Measurements from ENCODE around the gene PPP1R36. TPM values are rescaled to one million over a fixed set of nuclear protein-coding genes. Genes with fewer than 3 reads are reported as not detected.

PPP1R36 gene
- total and polyA plus RNA-seq, 4 experiments from 2014 or later: 0.49 TPM; not detected in 3

GRCh38 chr14:64536488-64537245, 13.1 kb upstream of the PPP1R36 start:
- intact Hi-C loops (cut with micrococcal nuclease): no loop called here
- H3K4me3 ChIP-seq (ENCODE audit: low read length in 2 of 2): no peak overlapping the region
- ChIA-PET POLR2A (ENCODE audit: partially characterized antibody) (interaction anchor here (0.9 kb wide), 1 partner anchor 14 kb away, joined by 3 read pairs; no protein-coding TSS in a partner anchor), CTCF (ENCODE audit: partially characterized antibody) (interaction anchor here (0.6 to 1.2 kb wide), 2 partner anchors 13 to 116 kb away, joined by 3 read pairs; partner anchors contain the start of gene PPP1R36)
- peaks cover 0 to 15% (median 3%) of the 10 kb centered on the region in 8 donors for H3K9me3 Mint-ChIP-seq
- peaks cover 17% of the 10 kb centered on the region for H3K4me1 ChIP-seq (ENCODE audit: insufficient read depth, low read length)
- peaks cover 6 to 26% (median 18%) of the 10 kb centered on the region in 4 donors for H3K4me1 Mint-ChIP-seq
- H3K4me3 Mint-ChIP-seq: peak overlapping the region in 3 of 8 donors; percentile 10 to 41 (median 17)
- no peaks in the 10 kb centered on the region for H3K9me3 ChIP-seq (ENCODE audit: control insufficient read depth in 1 of 2, low read length in 2 of 2)
- peaks cover 0 to 5% of the 10 kb centered on the region in 2 donors for H3K36me3 Mint-ChIP-seq
- no peak overlapping the region for H3K27ac ChIP-seq (ENCODE audit: low read depth, low read length)
- H3K27me3 ChIP-seq (ENCODE audit: insufficient read depth, low read length): no peaks in the 10 kb centered on the region
- peaks cover 0 to 3% of the 10 kb centered on the region in 2 donors for H3K27me3 Mint-ChIP-seq
- no peak for DNase-seq
- no peaks in the 10 kb centered on the region for H3K36me3 ChIP-seq (ENCODE audit: insufficient read depth, low read length)
- peak overlapping the region in 1 of 7 donors; percentile 17 for H3K27ac Mint-ChIP-seq

GRCh38 chr14:64540208-64541202, 9.3 kb upstream of the PPP1R36 start, which contains the start of gene HSPA2:
HSPA2 (plus strand) TSS chr14:64540741; CDS start chr14:64540850, 109 bp downstream.
- no peaks in the 10 kb centered on the region for H3K9me3 ChIP-seq (ENCODE audit: control insufficient read depth in 1 of 2, low read length in 2 of 2)
- POLR2A ChIA-PET (ENCODE audit: partially characterized antibody): interaction anchor here (0.5 to 5.9 kb wide), 15 partner anchors 8 to 374 kb away, joined by 3 to 75 read pairs (median 4); partner anchors contain the start of genes CHURC1, MTHFD1, PPP1R36 and ZBTB1
- Mint-ChIP-seq H3K9me3 (peaks cover 0 to 19% (median 3%) of the 10 kb centered on the region in 8 donors), H3K4me1 (peaks cover 12 to 39% (median 29%) of the 10 kb centered on the region in 4 donors), H3K4me3 (peak within 1 kb of the TSS; percentile 92 to 99 (median 96)), H3K36me3 (peaks cover 0 to 5% of the 10 kb centered on the region in 2 donors), H3K27me3 (peaks cover 0 to 3% of the 10 kb centered on the region in 2 donors), H3K27ac (peak within 1 kb of the TSS; percentile 86 to 98 (median 90))
- no peaks in the 10 kb centered on the region for H3K36me3 ChIP-seq (ENCODE audit: insufficient read depth, low read length)
- intact Hi-C loops (cut with micrococcal nuclease): loop anchor here (1.0 to 5.0 kb wide), 5 partner anchors 9 to 446 kb away; partner anchors contain the start of genes FNTB and PPP1R36
- H3K4me3 ChIP-seq (ENCODE audit: low read length in 2 of 2): peak within 1 kb of the TSS; percentile 65 to 86
- peak within 1 kb of the TSS; percentile 43 for H3K27ac ChIP-seq (ENCODE audit: low read depth, low read length)
- no peaks in the 10 kb centered on the region for H3K27me3 ChIP-seq (ENCODE audit: insufficient read depth, low read length)
- DNase-seq: peak; percentile 92 to 94 (median 94)
- H3K4me1 ChIP-seq (ENCODE audit: insufficient read depth, low read length): peaks cover 24% of the 10 kb centered on the region
- CTCF ChIA-PET (ENCODE audit: partially characterized antibody): interaction anchor here (0.5 to 5.7 kb wide), 13 partner anchors 10 to 351 kb away, joined by 3 to 40 read pairs (median 3); partner anchors contain the start of gene AKAP5

DNA sequence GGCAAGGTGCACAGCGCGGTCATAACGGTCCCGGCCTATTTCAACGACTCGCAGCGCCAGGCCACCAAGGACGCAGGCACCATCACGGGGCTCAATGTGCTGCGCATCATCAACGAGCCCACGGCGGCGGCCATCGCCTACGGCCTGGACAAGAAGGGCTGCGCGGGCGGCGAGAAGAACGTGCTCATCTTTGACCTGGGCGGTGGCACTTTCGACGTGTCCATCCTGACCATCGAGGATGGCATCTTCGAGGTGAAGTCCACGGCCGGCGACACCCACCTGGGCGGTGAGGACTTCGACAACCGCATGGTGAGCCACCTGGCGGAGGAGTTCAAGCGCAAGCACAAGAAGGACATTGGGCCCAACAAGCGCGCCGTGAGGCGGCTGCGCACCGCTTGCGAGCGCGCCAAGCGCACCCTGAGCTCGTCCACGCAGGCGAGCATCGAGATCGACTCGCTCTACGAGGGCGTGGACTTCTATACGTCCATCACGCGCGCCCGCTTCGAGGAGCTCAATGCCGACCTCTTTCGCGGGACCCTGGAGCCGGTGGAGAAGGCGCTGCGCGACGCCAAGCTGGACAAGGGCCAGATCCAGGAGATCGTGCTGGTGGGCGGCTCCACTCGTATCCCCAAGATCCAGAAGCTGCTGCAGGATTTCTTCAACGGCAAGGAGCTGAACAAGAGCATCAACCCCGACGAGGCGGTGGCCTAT, 8.3 kb upstream of the PPP1R36 start:
- peak in 3 of 5 donors; percentile 17 for DNase-seq
- Mint-ChIP-seq H3K27me3 (peaks cover 0 to 3% of the 10 kb centered on the region in 2 donors), H3K9me3 (peaks cover 0 to 19% (median 3%) of the 10 kb centered on the region in 8 donors), H3K4me3 (peak overlapping the region; percentile 92 to 99 (median 96)), H3K27ac (peak overlapping the region in 5 of 7 donors; percentile 42 to 94 (median 87)), H3K36me3 (peaks cover 0 to 5% of the 10 kb centered on the region in 2 donors), H3K4me1 (peaks cover 12 to 39% (median 29%) of the 10 kb centered on the region in 4 donors)
- H3K27ac ChIP-seq (ENCODE audit: low read depth, low read length): no peak overlapping the region
- H3K4me1 ChIP-seq (ENCODE audit: insufficient read depth, low read length): peaks cover 24% of the 10 kb centered on the region
- CTCF ChIA-PET (ENCODE audit: partially characterized antibody): interaction anchor here (1.1 to 5.7 kb wide), 4 partner anchors 9 to 198 kb away, joined by 5 to 40 read pairs (median 8); no protein-coding TSS in a partner anchor
- intact Hi-C loops (cut with micrococcal nuclease): loop anchor here (2.0 to 5.0 kb wide), 2 partner anchors 351 to 445 kb away; partner anchors contain the start of gene FNTB
- POLR2A ChIA-PET (ENCODE audit: partially characterized antibody): interaction anchor here (1.4 to 5.9 kb wide), 4 partner anchors 9 to 203 kb away, joined by 3 to 75 read pairs (median 10); partner anchors contain the start of genes PPP1R36, ZBTB1 and ZBTB25
- peak overlapping the region; percentile 65 to 86 for H3K4me3 ChIP-seq (ENCODE audit: low read length in 2 of 2)
- no peaks in the 10 kb centered on the region for H3K27me3 ChIP-seq (ENCODE audit: insufficient read depth, low read length)
- H3K9me3 ChIP-seq (ENCODE audit: control insufficient read depth in 1 of 2, low read length in 2 of 2): no peaks in the 10 kb centered on the region
- H3K36me3 ChIP-seq (ENCODE audit: insufficient read depth, low read length): no peaks in the 10 kb centered on the region

DNA sequence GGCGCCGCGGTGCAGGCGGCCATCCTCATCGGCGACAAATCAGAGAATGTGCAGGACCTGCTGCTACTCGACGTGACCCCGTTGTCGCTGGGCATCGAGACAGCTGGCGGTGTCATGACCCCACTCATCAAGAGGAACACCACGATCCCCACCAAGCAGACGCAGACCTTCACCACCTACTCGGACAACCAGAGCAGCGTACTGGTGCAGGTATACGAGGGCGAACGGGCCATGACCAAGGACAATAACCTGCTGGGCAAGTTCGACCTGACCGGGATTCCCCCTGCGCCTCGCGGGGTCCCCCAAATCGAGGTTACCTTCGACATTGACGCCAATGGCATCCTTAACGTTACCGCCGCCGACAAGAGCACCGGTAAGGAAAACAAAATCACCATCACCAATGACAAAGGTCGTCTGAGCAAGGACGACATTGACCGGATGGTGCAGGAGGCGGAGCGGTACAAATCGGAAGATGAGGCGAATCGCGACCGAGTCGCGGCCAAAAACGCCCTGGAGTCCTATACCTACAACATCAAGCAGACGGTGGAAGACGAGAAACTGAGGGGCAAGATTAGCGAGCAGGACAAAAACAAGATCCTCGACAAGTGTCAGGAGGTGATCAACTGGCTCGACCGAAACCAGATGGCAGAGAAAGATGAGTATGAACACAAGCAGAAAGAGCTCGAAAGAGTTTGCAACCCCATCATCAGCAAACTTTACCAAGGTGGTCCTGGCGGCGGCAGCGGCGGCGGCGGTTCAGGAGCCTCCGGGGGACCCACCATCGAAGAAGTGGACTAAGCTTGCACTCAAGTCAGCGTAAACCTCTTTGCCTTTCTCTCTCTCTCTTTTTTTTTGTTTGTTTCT, 7.6 kb upstream of the PPP1R36 start:
- Mint-ChIP-seq H3K4me1 (peaks cover 12 to 39% (median 29%) of the 10 kb centered on the region in 4 donors), H3K9me3 (peaks cover 0 to 19% (median 3%) of the 10 kb centered on the region in 8 donors), H3K27me3 (peaks cover 0 to 3% of the 10 kb centered on the region in 2 donors), H3K36me3 (peaks cover 0 to 5% of the 10 kb centered on the region in 2 donors), H3K27ac (peak overlapping the region in 6 of 7 donors; percentile 68 to 90 (median 80)), H3K4me3 (peak overlapping the region; percentile 77 to 99 (median 94))
- no peaks in the 10 kb centered on the region for H3K36me3 ChIP-seq (ENCODE audit: insufficient read depth, low read length)
- no peaks in the 10 kb centered on the region for H3K27me3 ChIP-seq (ENCODE audit: insufficient read depth, low read length)
- peaks cover 24% of the 10 kb centered on the region for H3K4me1 ChIP-seq (ENCODE audit: insufficient read depth, low read length)
- no peak overlapping the region for H3K27ac ChIP-seq (ENCODE audit: low read depth, low read length)
- intact Hi-C loops (cut with micrococcal nuclease): loop anchor here (2.0 to 5.0 kb wide), 3 partner anchors 350 to 999 kb away; partner anchors contain the start of genes FNTB and PPP2R5E
- DNase-seq: peak in 2 of 5 donors; percentile 17 to 19
- CTCF ChIA-PET (ENCODE audit: partially characterized antibody): interaction anchor here (0.8 to 5.7 kb wide), 6 partner anchors 9 to 198 kb away, joined by 3 to 40 read pairs (median 6); no protein-coding TSS in a partner anchor
- POLR2A ChIA-PET (ENCODE audit: partially characterized antibody): interaction anchor here (1.4 to 5.9 kb wide), 4 partner anchors 9 to 204 kb away, joined by 3 to 75 read pairs (median 10); partner anchors contain the start of genes PPP1R36, ZBTB1 and ZBTB25
- H3K9me3 ChIP-seq (ENCODE audit: control insufficient read depth in 1 of 2, low read length in 2 of 2): no peaks in the 10 kb centered on the region
- H3K4me3 ChIP-seq (ENCODE audit: low read length in 2 of 2): peak overlapping the region in 1 of 2 donors; percentile 38

DNA sequence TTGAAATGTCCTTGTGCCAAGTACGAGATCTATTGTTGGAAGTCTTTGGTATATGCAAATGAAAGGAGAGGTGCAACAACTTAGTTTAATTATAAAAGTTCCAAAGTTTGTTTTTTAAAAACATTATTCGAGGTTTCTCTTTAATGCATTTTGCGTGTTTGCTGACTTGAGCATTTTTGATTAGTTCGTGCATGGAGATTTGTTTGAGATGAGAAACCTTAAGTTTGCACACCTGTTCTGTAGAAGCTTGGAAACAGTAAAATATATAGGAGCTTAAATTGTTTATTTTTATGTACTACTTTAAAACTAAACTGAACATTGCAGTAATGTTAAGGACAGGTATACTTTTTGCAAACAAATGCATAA, 6.9 kb upstream of the PPP1R36 start:
- Mint-ChIP-seq H3K4me1 (peaks cover 12 to 39% (median 29%) of the 10 kb centered on the region in 4 donors), H3K4me3 (peak overlapping the region; percentile 77 to 99 (median 94)), H3K27me3 (peaks cover 0 to 3% of the 10 kb centered on the region in 2 donors), H3K27ac (peak overlapping the region in 3 of 7 donors; percentile 16 to 90 (median 86)), H3K36me3 (peaks cover 0 to 5% of the 10 kb centered on the region in 2 donors), H3K9me3 (peaks cover 0 to 19% (median 3%) of the 10 kb centered on the region in 8 donors)
- Histone ChIP-seq H3K4me3 (ENCODE audit: low read length in 2 of 2) (no peak overlapping the region), H3K36me3 (ENCODE audit: insufficient read depth, low read length) (no peaks in the 10 kb centered on the region), H3K27ac (ENCODE audit: low read depth, low read length) (no peak overlapping the region), H3K4me1 (ENCODE audit: insufficient read depth, low read length) (peaks cover 24% of the 10 kb centered on the region), H3K9me3 (ENCODE audit: control insufficient read depth in 1 of 2, low read length in 2 of 2) (no peaks in the 10 kb centered on the region), H3K27me3 (ENCODE audit: insufficient read depth, low read length) (no peaks in the 10 kb centered on the region)
- intact Hi-C loops (cut with micrococcal nuclease): loop anchor here (2.0 to 5.0 kb wide), 2 partner anchors 349 to 1000 kb away; partner anchors contain the start of gene PPP2R5E
- no peak for DNase-seq
- ChIA-PET CTCF (ENCODE audit: partially characterized antibody) (interaction anchor here (0.8 to 5.7 kb wide), 6 partner anchors 11 to 200 kb away, joined by 3 to 40 read pairs (median 4); no protein-coding TSS in a partner anchor), POLR2A (ENCODE audit: partially characterized antibody) (interaction anchor here (1.4 to 5.9 kb wide), 2 partner anchors 39 to 205 kb away, joined by 3 to 75 read pairs; partner anchors contain the start of genes ZBTB1 and ZBTB25)

Measured in CD4-positive, alpha-beta memory T cell (primary cell).